H9 (cell line): Measurements from ENCODE around the gene RPGR. TPM values are rescaled to one million over a fixed set of nuclear protein-coding genes. Genes with fewer than 3 reads are reported as not detected.

Experiments used
- DNase-seq: peaks from one replicate; pipeline ENCODE4 v3.0.0-alpha.2; 2017
- H2AFZ ChIP-seq: one replicate; pipeline ENCODE4 v1.6.1; 2013; ENCODE audit warnings: mild to moderate bottlenecking, low read length, control low read depth, moderate library complexity
- H2AK5ac ChIP-seq: 2 replicates; pipeline ENCODE4 v1.6.1; 2013; ENCODE audit warnings: low read length, control low read depth, mixed read lengths; ENCODE audit not compliant: insufficient read length
- H2BK120ac ChIP-seq: one replicate; pipeline ENCODE4 v1.6.1; 2013; ENCODE audit warnings: low read depth, mild to moderate bottlenecking, low read length, control low read depth, inconsistent platforms; ENCODE audit not compliant: poor library complexity, severe bottlenecking
- H2BK12ac ChIP-seq: 2 replicates; pipeline ENCODE4 v1.6.1; 2013; ENCODE audit warnings: low read length, control low read depth, mixed read lengths, low read depth; ENCODE audit not compliant: insufficient read length
- H2BK15ac ChIP-seq: 2 replicates; pipeline ENCODE4 v1.6.1; 2013; ENCODE audit warnings: low read depth, low read length, control low read depth
- H2BK20ac ChIP-seq: one replicate; pipeline ENCODE4 v1.6.1; 2013; ENCODE audit warnings: low read depth, mild to moderate bottlenecking, low read length, control low read depth, inconsistent platforms; ENCODE audit not compliant: poor library complexity, severe bottlenecking
- H2BK5ac ChIP-seq: 2 replicates; pipeline ENCODE4 v1.6.1; 2013; ENCODE audit warnings: low read length, control low read depth, mixed read lengths; ENCODE audit not compliant: insufficient read length
- H3K14ac ChIP-seq: 2 replicates; pipeline ENCODE4 v1.6.1; 2013; ENCODE audit warnings: low read length, control low read depth; ENCODE audit not compliant: insufficient read depth
- H3K18ac ChIP-seq: 2 replicates; pipeline ENCODE4 v1.6.1; 2013; ENCODE audit warnings: low read depth, mild to moderate bottlenecking, mixed read lengths, low read length, control low read depth; ENCODE audit not compliant: insufficient read length
- H3K23ac ChIP-seq: 2 replicates; pipeline ENCODE4 v1.6.1; 2013; ENCODE audit warnings: low read length, control low read depth, mixed read lengths, low read depth; ENCODE audit not compliant: insufficient read length
- H3K23me2 ChIP-seq: 2 replicates; pipeline ENCODE4 v1.6.1; 2013; ENCODE audit warnings: low read depth, mild to moderate bottlenecking, mixed read lengths, low read length, control low read depth; ENCODE audit not compliant: insufficient read length, poor library complexity, severe bottlenecking
- H3K27ac ChIP-seq: 2 replicates; pipeline ENCODE4 v1.5.1; 2013; ENCODE audit warnings: low read length, control low read depth, mixed read lengths, low read depth; ENCODE audit not compliant: insufficient read length
- H3K27me3 ChIP-seq: 2 replicates; pipeline ENCODE4 v1.6.1; 2013; ENCODE audit warnings: low read length, control low read depth, inconsistent platforms; ENCODE audit not compliant: insufficient read depth
- H3K4ac ChIP-seq: 2 replicates; pipeline ENCODE4 v1.6.1; 2013; ENCODE audit warnings: low read depth, mild to moderate bottlenecking, control low read depth, inconsistent platforms, low read length, moderate library complexity
- H3K4me1 ChIP-seq: 2 replicates; pipeline ENCODE4 v1.6.1; 2013; ENCODE audit warnings: low read length, control low read depth, inconsistent platforms; ENCODE audit not compliant: insufficient read depth
- H3K4me2 ChIP-seq: 2 replicates; pipeline ENCODE4 v1.6.1; 2013; ENCODE audit warnings: low read length, control low read depth, mixed read lengths; ENCODE audit not compliant: insufficient read length, insufficient read depth
- H3K56ac ChIP-seq: 2 replicates; pipeline ENCODE4 v1.6.1; 2013; ENCODE audit warnings: low read depth, mild to moderate bottlenecking, mixed read lengths, low read length, control low read depth; ENCODE audit not compliant: insufficient read length
- H3K79me1 ChIP-seq: 2 replicates; pipeline ENCODE4 v1.6.1; 2013; ENCODE audit warnings: low read depth, mild to moderate bottlenecking, moderate library complexity, low read length, control low read depth, inconsistent platforms; ENCODE audit not compliant: insufficient read depth, poor library complexity, severe bottlenecking
- H3K79me2 ChIP-seq: 2 replicates; pipeline ENCODE4 v1.6.1; 2013; ENCODE audit warnings: low read length, control low read depth, inconsistent platforms; ENCODE audit not compliant: insufficient read depth
- H3K9ac ChIP-seq: 2 replicates; pipeline ENCODE4 v1.6.1; 2013; ENCODE audit warnings: low read length, control low read depth, mixed read lengths; ENCODE audit not compliant: insufficient read length; ENCODE audit errors: extremely low read depth
- H3K9me3 ChIP-seq: one replicate; pipeline ENCODE4 v1.6.1; 2013; ENCODE audit warnings: low read depth, low read length, inconsistent platforms; ENCODE audit not compliant: control insufficient read depth
- H3T11ph ChIP-seq: one replicate; pipeline ENCODE4 v1.6.1; 2013; ENCODE audit warnings: mild to moderate bottlenecking, low read length, control low read depth, inconsistent platforms
- H4K20me1 ChIP-seq: one replicate; pipeline ENCODE4 v1.6.1; 2013; ENCODE audit not compliant: control insufficient read depth, insufficient read length, insufficient read depth
- H4K5ac ChIP-seq: 2 replicates; pipeline ENCODE4 v1.6.1; 2013; ENCODE audit warnings: low read depth, mild to moderate bottlenecking, mixed read lengths, low read length, control low read depth; ENCODE audit not compliant: insufficient read length
- H4K8ac ChIP-seq: replicated peaks from 2 replicates; pipeline ENCODE4 v1.6.1; 2013; ENCODE audit warnings: low read length, control low read depth, mixed read lengths, low read depth; ENCODE audit not compliant: insufficient read length
- H4K91ac ChIP-seq: 2 replicates; pipeline ENCODE4 v1.6.1; 2013; ENCODE audit warnings: low read depth, mild to moderate bottlenecking, moderate library complexity, mixed read lengths, low read length, control low read depth; ENCODE audit not compliant: insufficient read length
- H3K27ac Mint-ChIP-seq, 3 experiments: 2 replicates in 2 of 3; 3 replicates in 1 of 3; pipeline ENCODE4 v1.8.0; 2020 to 2021; ENCODE audit warnings: mixed read lengths in 3 of 3, mild to moderate bottlenecking in 1 of 3, moderate library complexity in 1 of 3
- H3K27me3 Mint-ChIP-seq: 2 replicates; pipeline ENCODE4 v1.8.0; 2021; ENCODE audit warnings: low read depth, mild to moderate bottlenecking, moderate library complexity, mixed read lengths
- H3K36me3 Mint-ChIP-seq, 3 experiments: 2 replicates in 2 of 3; 3 replicates in 1 of 3; pipeline ENCODE4 v1.8.0; 2020 to 2021; ENCODE audit warnings: low read depth in 3 of 3, mixed read lengths in 3 of 3; ENCODE audit not compliant: insufficient read depth in 1 of 3
- H3K4me1 Mint-ChIP-seq, 2 experiments: 2 replicates each; pipeline ENCODE4 v1.8.0; 2020; ENCODE audit warnings: mixed read lengths in 2 of 2
- H3K4me3 Mint-ChIP-seq, 2 experiments: 2 replicates in 1 of 2; 3 replicates in 1 of 2; pipeline ENCODE4 v1.8.0; 2020 to 2021; ENCODE audit warnings: mild to moderate bottlenecking in 2 of 2, mixed read lengths in 2 of 2, moderate library complexity in 1 of 2
- H3K9me3 Mint-ChIP-seq, 2 experiments: 2 replicates in 1 of 2; 3 replicates in 1 of 2; pipeline ENCODE4 v1.8.0; 2020; ENCODE audit warnings: mild to moderate bottlenecking in 2 of 2, mixed read lengths in 2 of 2, moderate library complexity in 1 of 2
- WGBS: extraction: QIAGEN DNeasy Blood & Tissue Kit; methylation state at CpG from one replicate; pipeline ENCODE4 v1.1.7; 2013; ENCODE audit warnings: missing lambda C conversion rate, low lambda C conversion rate, mixed read lengths; ENCODE audit not compliant: insufficient read length; ENCODE audit errors: extremely low coverage; 5-methylcytosine and 5-hydroxymethylcytosine counted together
- total RNA-seq: library from RNA; stranded (reverse); gene quantifications from 2 replicates; pipeline ENCODE4 v1.2.1, GENCODE V29; 2021
- TF ChIP-seq, protein P1 (sequence below): fragments of 200-600 bp; sonication (generic); conservative IDR thresholded peaks from 3 replicates; pipeline ENCODE4 v1.8.0; 2021; ENCODE audit warnings: antibody characterized with exemption, mild to moderate bottlenecking

Gene RPGR
- total RNA-seq, 1 experiment from 2014 or later: 7.3 TPM

- DNase-seq: no peak
- Mint-ChIP-seq H3K27me3 (no peaks in the 10 kb centered on the region), H3K4me3 (no peak overlapping the region), H3K4me1 (peaks cover 0 to 8% of the 10 kb centered on the region in 2 experiments; a peak in 2 of 4 replicates), H3K36me3 (peaks cover 4 to 5% (median 4%) of the 10 kb centered on the region in 3 experiments; a peak in 6 of 7 replicates), H3K27ac (no peak overlapping the region), H3K9me3 (peaks cover 29 to 32% of the 10 kb centered on the region in 2 experiments)
- no peak overlapping the region for H4K5ac ChIP-seq
- no peak overlapping the region for H3T11ph ChIP-seq
- no peak overlapping the region for H3K14ac ChIP-seq
- H2BK20ac ChIP-seq: no peak overlapping the region
- no peak overlapping the region for H3K56ac ChIP-seq
- no peaks in the 10 kb centered on the region for H4K20me1 ChIP-seq
- H2AK5ac ChIP-seq: no peak overlapping the region
- no peak overlapping the region for H2BK15ac ChIP-seq
- no peak overlapping the region for H2BK120ac ChIP-seq
- no peak overlapping the region for H3K23ac ChIP-seq
- H3K27me3 ChIP-seq: no peaks in the 10 kb centered on the region
- no peaks in the 10 kb centered on the region for H3K79me2 ChIP-seq
- no peaks in the 10 kb centered on the region for H3K23me2 ChIP-seq
- no peak overlapping the region for H2BK12ac ChIP-seq
- no peak overlapping the region for H3K18ac ChIP-seq
- H2BK5ac ChIP-seq: no peak overlapping the region
- no peaks in the 10 kb centered on the region for H3K4me1 ChIP-seq
- H2AFZ ChIP-seq: no peak overlapping the region
- WGBS: no CpG with 5 or more reads among the region's 4 CpGs
- TF ChIP-seq, protein P1, sequence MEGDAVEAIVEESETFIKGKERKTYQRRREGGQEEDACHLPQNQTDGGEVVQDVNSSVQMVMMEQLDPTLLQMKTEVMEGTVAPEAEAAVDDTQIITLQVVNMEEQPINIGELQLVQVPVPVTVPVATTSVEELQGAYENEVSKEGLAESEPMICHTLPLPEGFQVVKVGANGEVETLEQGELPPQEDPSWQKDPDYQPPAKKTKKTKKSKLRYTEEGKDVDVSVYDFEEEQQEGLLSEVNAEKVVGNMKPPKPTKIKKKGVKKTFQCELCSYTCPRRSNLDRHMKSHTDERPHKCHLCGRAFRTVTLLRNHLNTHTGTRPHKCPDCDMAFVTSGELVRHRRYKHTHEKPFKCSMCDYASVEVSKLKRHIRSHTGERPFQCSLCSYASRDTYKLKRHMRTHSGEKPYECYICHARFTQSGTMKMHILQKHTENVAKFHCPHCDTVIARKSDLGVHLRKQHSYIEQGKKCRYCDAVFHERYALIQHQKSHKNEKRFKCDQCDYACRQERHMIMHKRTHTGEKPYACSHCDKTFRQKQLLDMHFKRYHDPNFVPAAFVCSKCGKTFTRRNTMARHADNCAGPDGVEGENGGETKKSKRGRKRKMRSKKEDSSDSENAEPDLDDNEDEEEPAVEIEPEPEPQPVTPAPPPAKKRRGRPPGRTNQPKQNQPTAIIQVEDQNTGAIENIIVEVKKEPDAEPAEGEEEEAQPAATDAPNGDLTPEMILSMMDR: no peak
- no peak overlapping the region for H4K8ac ChIP-seq
- no peaks in the 10 kb centered on the region for H3K9me3 ChIP-seq
- no peak overlapping the region for H4K91ac ChIP-seq
- H3K4me2 ChIP-seq: no peak overlapping the region
- no peak overlapping the region for H3K4ac ChIP-seq
- no peak overlapping the region for H3K9ac ChIP-seq
- H3K27ac ChIP-seq: no peak overlapping the region
- H3K79me1 ChIP-seq: no peaks in the 10 kb centered on the region
Measured at GRCh38 chrX:38318606-38319005, 8.7 kb downstream of the RPGR start.
